ENCODE results near the gene RTN3.

DNA sequence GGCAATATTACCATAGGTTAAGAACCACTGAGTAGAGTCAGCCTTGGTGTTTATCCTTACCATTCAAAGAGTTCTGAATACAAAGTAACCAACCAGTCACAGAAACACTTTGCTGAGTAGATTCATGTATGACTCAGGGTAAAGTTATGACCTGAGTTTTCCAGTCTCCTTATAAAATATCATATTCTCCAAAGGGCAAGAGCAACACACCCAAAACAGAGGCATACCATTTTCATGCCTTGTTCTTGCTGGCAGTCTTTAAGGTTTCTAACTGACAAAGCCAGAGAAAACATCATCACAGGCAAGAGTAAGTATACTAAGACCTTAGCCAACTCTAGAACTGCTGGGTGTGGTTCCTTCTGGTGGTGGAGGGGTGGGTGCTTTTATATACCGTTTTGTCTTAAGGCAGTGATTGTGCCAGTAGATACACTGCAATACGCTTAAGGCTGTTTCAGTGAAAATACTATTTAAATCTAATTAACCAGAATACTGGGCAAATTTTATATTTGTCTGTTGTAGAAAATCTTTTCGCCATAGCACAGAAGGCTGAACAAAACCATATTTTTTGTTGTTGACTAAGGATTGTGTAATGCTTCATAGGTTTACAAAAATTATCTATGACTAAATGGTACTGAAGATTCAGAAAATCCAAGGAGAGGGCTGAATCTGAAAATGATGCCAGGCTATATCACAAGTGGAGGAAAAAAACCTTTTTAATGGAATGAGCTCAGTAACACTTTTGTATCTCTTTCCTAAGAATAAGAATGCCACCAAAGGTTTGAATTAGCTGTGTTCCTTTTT, 13.1 kb upstream of the RTN3 start:
- TF ChIP-seq EZH2 (IDR thresholded peaks at IDR 0.05; ENCODE audit: borderline replicate concordance, low read length), result no peak
- TF ChIP-seq, protein P1, sequence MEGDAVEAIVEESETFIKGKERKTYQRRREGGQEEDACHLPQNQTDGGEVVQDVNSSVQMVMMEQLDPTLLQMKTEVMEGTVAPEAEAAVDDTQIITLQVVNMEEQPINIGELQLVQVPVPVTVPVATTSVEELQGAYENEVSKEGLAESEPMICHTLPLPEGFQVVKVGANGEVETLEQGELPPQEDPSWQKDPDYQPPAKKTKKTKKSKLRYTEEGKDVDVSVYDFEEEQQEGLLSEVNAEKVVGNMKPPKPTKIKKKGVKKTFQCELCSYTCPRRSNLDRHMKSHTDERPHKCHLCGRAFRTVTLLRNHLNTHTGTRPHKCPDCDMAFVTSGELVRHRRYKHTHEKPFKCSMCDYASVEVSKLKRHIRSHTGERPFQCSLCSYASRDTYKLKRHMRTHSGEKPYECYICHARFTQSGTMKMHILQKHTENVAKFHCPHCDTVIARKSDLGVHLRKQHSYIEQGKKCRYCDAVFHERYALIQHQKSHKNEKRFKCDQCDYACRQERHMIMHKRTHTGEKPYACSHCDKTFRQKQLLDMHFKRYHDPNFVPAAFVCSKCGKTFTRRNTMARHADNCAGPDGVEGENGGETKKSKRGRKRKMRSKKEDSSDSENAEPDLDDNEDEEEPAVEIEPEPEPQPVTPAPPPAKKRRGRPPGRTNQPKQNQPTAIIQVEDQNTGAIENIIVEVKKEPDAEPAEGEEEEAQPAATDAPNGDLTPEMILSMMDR (IDR thresholded peaks at IDR 0.05; ENCODE audit: low read length), result no peak
